ENCODE data around the gene HTR3E.
A peak's percentile ranks its signal among the peaks of the same experiment; 100 is the strongest.

HTR3E gene

DNA sequence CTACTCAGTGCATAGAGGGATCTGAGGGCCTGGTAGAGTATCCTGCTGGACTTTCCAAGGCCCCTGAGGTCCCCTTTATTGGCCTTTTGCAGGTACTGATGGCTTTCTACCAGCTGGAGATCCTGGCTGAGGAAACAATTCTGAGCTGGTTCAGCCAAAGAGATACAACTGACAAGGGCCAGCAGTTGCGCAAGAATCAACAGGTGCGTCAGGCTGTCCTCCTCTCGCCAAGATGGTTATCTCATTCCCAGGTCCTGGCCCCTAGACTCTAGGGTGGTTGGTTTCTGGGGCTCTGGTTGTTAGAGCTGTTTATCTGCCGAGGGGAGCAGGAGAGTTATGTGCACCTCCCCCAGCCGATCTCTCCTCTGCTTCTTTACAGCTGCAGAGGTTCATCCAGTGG, 47.6 kb downstream of the HTR3E start:
- Histone ChIP-seq H3K4me2 (ENCODE audit: low read depth, low read length, poor library complexity, severe bottlenecking) (no peak overlapping the region), H3K4me1 (ENCODE audit: insufficient read depth, low read length, poor library complexity, severe bottlenecking) (no peaks in the 10 kb centered on the region), H3K9me2 (replicated peaks; ENCODE audit: low read depth, low read length) (no peaks in the 10 kb centered on the region), H3K79me2 (ENCODE audit: insufficient read depth, low read length) (no peaks in the 10 kb centered on the region; the same call in 1 of the 2 replicates), H3K4me3 (ENCODE audit: low read length, poor library complexity, severe bottlenecking) (no peak overlapping the region), H3F3A (ENCODE audit: low read depth) (no peaks in the 10 kb centered on the region), H3K36me3 (ENCODE audit: insufficient read depth, low read length) (peaks cover 61% of the 10 kb centered on the region; the same call in 1 of the 2 replicates), H3K9me3 (ENCODE audit: insufficient read depth, low read depth, low read length) (no peaks in the 10 kb centered on the region), H4K20me1 (ENCODE audit: insufficient read depth, low read length, poor library complexity, severe bottlenecking) (no peaks in the 10 kb centered on the region), H3K27me3 (ENCODE audit: insufficient read depth, low read length, poor library complexity, severe bottlenecking) (no peaks in the 10 kb centered on the region), H2AFZ (ENCODE audit: low read length) (no peak overlapping the region), H3K9ac (ENCODE audit: low read depth, low read length, poor library complexity, severe bottlenecking) (no peak overlapping the region)
- TF ChIP-seq EZH2phosphoT487 (IDR thresholded peaks at IDR 0.05; ENCODE audit: borderline replicate concordance) (no peak), CTCF (conservative IDR thresholded peaks at IDR 0.05; ENCODE audit: low read length) (no peak)

GRCh38 chr3:184145111-184145524, 48.3 kb downstream of the HTR3E start:
- no peaks in the 10 kb centered on the region for H3F3A ChIP-seq (ENCODE audit: low read depth)
- H3K9me2 ChIP-seq (replicated peaks; ENCODE audit: low read depth, low read length): no peaks in the 10 kb centered on the region
- no peaks in the 10 kb centered on the region for H4K20me1 ChIP-seq (ENCODE audit: insufficient read depth, low read length, poor library complexity, severe bottlenecking)
- no peak overlapping the region for H2AFZ ChIP-seq (ENCODE audit: low read length)
- no peaks in the 10 kb centered on the region for H3K4me1 ChIP-seq (ENCODE audit: insufficient read depth, low read length, poor library complexity, severe bottlenecking)
- no peak overlapping the region for H3K4me3 ChIP-seq (ENCODE audit: low read length, poor library complexity, severe bottlenecking)
- H3K27me3 ChIP-seq (ENCODE audit: insufficient read depth, low read length, poor library complexity, severe bottlenecking): no peaks in the 10 kb centered on the region
- H3K36me3 ChIP-seq (ENCODE audit: insufficient read depth, low read length): peaks cover 60% of the 10 kb centered on the region; the same call in 1 of the 2 replicates
- TF ChIP-seq EZH2phosphoT487 (IDR thresholded peaks at IDR 0.05; ENCODE audit: borderline replicate concordance) (no peak), CTCF (conservative IDR thresholded peaks at IDR 0.05; ENCODE audit: low read length) (peak; percentile 63)
- no peak overlapping the region for H3K9ac ChIP-seq (ENCODE audit: low read depth, low read length, poor library complexity, severe bottlenecking)
- no peaks in the 10 kb centered on the region for H3K9me3 ChIP-seq (ENCODE audit: insufficient read depth, low read depth, low read length)
- H3K4me2 ChIP-seq (ENCODE audit: low read depth, low read length, poor library complexity, severe bottlenecking): no peak overlapping the region
- H3K79me2 ChIP-seq (ENCODE audit: insufficient read depth, low read length): no peaks in the 10 kb centered on the region; the same call in 1 of the 2 replicates

DNA sequence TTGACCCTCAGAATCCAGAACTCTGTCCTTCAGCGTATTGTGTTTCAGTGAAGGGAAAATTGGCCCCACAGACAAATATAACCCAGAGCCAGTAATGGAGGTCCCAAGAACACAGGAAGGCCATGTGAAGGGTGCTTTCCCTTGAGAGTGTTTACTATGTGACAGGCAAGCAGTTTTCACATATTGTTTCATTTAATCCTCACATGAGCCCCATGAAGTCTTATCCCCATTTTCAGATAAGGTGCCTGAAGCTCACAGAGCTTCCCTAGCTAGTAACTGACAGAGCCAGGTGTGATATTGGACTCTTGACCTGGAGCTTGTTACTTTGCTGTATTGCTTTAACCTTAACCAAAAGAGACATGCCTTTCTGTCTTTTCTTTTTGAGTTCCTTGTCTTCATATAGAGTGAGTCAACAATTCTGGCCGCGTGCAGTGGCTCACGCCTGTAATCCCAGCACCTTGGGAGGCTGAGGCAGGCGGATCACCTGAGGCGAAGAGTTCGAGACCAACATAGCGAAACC, 48.9 kb downstream of the HTR3E start:
- Histone ChIP-seq H3K4me1 (ENCODE audit: insufficient read depth, low read length, poor library complexity, severe bottlenecking) (no peaks in the 10 kb centered on the region), H3K9me3 (ENCODE audit: insufficient read depth, low read depth, low read length) (no peaks in the 10 kb centered on the region), H3K36me3 (ENCODE audit: insufficient read depth, low read length) (peaks cover 54% of the 10 kb centered on the region; the same call in 1 of the 2 replicates), H3K4me3 (ENCODE audit: low read length, poor library complexity, severe bottlenecking) (no peak overlapping the region), H3K27me3 (ENCODE audit: insufficient read depth, low read length, poor library complexity, severe bottlenecking) (no peaks in the 10 kb centered on the region), H3K9ac (ENCODE audit: low read depth, low read length, poor library complexity, severe bottlenecking) (no peak overlapping the region), H4K20me1 (ENCODE audit: insufficient read depth, low read length, poor library complexity, severe bottlenecking) (no peaks in the 10 kb centered on the region), H3K4me2 (ENCODE audit: low read depth, low read length, poor library complexity, severe bottlenecking) (no peak overlapping the region), H2AFZ (ENCODE audit: low read length) (no peak overlapping the region), H3F3A (ENCODE audit: low read depth) (no peaks in the 10 kb centered on the region), H3K9me2 (replicated peaks; ENCODE audit: low read depth, low read length) (no peaks in the 10 kb centered on the region), H3K79me2 (ENCODE audit: insufficient read depth, low read length) (no peaks in the 10 kb centered on the region)
- TF ChIP-seq CTCF (conservative IDR thresholded peaks at IDR 0.05; ENCODE audit: low read length): no peak
- no peak for TF ChIP-seq EZH2phosphoT487 (IDR thresholded peaks at IDR 0.05; ENCODE audit: borderline replicate concordance)

Measured in Loucy (cell line).